ENCODE results near the gene AMOTL1. TPM values are rescaled to one million over a fixed set of nuclear protein-coding genes. Genes with fewer than 3 reads are reported as not detected.

AMOTL1 gene
- total RNA-seq, 6 experiments from 2014 or later = 7.4 to 43.8 (median 17.3) TPM

DNA sequence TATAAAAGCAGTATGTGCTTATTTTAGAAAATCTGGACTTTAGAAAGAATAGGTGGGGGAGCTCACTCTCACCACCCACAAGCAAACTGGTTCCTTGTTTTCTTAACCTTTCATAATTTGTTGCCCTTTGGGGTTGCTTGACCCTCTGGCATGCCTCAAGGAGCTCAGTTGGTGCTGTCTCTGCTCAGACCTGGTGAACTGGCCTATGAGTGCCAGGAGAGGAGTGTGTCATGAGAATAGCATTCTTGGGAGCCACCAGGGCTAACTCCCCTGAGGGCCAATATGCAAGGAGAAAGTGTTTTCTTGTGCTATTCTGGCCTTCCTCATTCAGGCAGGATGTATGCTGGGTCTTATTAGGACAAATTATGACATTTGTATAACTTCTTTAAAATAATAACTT is 21.0 kb upstream of the AMOTL1 start:
- Histone ChIP-seq H3K4me3 (no peak overlapping the region), H3K4me1 (no peaks in the 10 kb centered on the region), H3K27me3 (no peaks in the 10 kb centered on the region), H3K36me3 (no peaks in the 10 kb centered on the region), H3K9me3 (no peaks in the 10 kb centered on the region), H3K27ac (no peak overlapping the region)
- ATAC-seq (no peak), DNase-seq (no peak)
- intact Hi-C loops (cut with DNase I) = no loop called here
- no peak for TF ChIP-seq POLR2A (IDR thresholded peaks at IDR 0.05)
- TF ChIP-seq, protein P1, sequence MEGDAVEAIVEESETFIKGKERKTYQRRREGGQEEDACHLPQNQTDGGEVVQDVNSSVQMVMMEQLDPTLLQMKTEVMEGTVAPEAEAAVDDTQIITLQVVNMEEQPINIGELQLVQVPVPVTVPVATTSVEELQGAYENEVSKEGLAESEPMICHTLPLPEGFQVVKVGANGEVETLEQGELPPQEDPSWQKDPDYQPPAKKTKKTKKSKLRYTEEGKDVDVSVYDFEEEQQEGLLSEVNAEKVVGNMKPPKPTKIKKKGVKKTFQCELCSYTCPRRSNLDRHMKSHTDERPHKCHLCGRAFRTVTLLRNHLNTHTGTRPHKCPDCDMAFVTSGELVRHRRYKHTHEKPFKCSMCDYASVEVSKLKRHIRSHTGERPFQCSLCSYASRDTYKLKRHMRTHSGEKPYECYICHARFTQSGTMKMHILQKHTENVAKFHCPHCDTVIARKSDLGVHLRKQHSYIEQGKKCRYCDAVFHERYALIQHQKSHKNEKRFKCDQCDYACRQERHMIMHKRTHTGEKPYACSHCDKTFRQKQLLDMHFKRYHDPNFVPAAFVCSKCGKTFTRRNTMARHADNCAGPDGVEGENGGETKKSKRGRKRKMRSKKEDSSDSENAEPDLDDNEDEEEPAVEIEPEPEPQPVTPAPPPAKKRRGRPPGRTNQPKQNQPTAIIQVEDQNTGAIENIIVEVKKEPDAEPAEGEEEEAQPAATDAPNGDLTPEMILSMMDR (IDR thresholded peaks at IDR 0.05) = no peak

DNA sequence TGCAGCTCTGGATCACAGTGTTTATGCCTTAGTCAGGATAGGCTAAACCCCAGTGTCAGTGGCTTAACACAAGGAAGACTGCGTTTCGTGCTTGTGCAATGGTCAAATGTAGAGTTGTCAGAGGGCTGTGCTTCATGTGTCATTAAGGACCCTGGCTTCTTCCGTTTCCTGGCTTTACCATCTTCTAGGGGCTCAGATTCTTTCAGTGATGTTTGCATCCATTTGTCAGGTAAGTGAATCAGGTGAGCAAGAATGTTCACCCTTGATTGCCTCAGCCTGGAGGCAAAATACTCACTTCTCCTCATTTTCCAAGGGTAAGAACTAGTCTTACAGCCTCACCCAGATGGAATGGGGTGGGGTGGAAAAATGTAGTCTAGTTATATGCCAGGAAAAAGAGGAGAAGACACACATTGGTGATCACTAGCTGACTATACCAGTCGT is 20.5 kb upstream of the AMOTL1 start:
- ATAC-seq (no peak), DNase-seq (no peak)
- Histone ChIP-seq H3K4me1 (no peaks in the 10 kb centered on the region), H3K36me3 (no peaks in the 10 kb centered on the region), H3K9me3 (no peaks in the 10 kb centered on the region), H3K27ac (no peak overlapping the region), H3K27me3 (no peaks in the 10 kb centered on the region), H3K4me3 (no peak overlapping the region)
- intact Hi-C loops (cut with DNase I) = no loop called here
- TF ChIP-seq POLR2A (IDR thresholded peaks at IDR 0.05) = no peak
- WGBS (ENCODE audit: insufficient coverage, low coverage, low lambda C conversion rate, missing lambda C conversion rate) = 82% methylated on average over 4 of the region's 4 CpGs

- ATAC-seq (no peak), DNase-seq (no peak)
- no peaks in the 10 kb centered on the region for H3K27me3 ChIP-seq
- H3K9me3 ChIP-seq = no peaks in the 10 kb centered on the region
- H3K4me1 ChIP-seq = no peaks in the 10 kb centered on the region
- no peak for TF ChIP-seq POLR2A (IDR thresholded peaks at IDR 0.05)
- TF ChIP-seq, protein P1 (IDR thresholded peaks at IDR 0.05) = no peak
- H3K4me3 ChIP-seq = no peak overlapping the region
- intact Hi-C loops (cut with DNase I) = no loop called here
- no peak overlapping the region for H3K27ac ChIP-seq
- no peaks in the 10 kb centered on the region for H3K36me3 ChIP-seq
- WGBS (ENCODE audit: insufficient coverage, low coverage, low lambda C conversion rate, missing lambda C conversion rate) = 90% methylated on average over 3 of the region's 4 CpGs
Measured at GRCh38 chr11:94749369-94749768, 18.8 kb upstream of the AMOTL1 start.

DNA sequence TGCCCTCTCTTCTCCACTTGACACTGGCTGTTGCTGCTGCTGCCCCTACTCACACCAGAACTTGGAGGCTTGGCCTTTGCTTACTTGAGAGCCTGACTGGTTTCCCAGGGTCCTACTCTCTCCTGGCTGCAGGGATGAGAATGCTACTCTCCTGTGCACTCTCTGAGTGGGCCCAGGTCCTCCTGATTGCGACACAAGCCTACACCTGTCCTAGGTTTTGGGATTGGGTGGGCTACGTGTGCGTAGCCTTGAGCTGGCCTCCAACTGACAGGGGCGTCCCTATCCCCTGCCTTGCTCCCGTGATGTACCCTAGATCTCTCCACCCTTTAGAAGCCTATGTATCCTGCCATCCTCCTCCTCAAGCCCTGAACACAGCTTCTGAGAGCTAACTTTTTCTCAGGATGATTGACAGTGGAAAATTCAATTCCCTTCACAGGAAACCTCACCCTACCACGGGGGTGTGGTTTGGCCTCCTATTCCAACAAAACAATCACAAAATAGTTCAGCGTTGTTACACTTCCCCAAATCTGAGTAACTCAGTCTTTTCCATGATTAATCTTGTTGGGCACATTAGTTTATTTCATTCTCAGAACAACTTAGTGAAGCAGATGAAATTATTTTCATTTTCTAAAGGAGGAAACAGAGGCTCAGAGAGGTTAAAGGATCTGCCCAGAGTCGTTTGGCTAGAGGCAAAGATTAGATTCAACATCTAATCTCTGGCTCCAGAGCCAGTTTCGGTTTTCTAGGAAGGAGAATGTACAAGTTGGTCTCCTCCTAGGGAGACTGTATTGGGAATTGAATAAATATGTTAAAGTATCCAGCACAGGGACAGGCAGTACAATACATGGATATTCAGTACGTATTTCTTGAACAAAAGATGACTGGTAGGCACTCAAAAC is 17.6 kb upstream of the AMOTL1 start:
- no peaks in the 10 kb centered on the region for H3K27me3 ChIP-seq
- no peaks in the 10 kb centered on the region for H3K36me3 ChIP-seq
- H3K4me3 ChIP-seq = no peak overlapping the region
- no peaks in the 10 kb centered on the region for H3K4me1 ChIP-seq
- DNase-seq (no peak), ATAC-seq (peak; percentile 24 to 45 (median 41))
- no peaks in the 10 kb centered on the region for H3K9me3 ChIP-seq
- H3K27ac ChIP-seq = no peak overlapping the region
- intact Hi-C loops (cut with DNase I) = no loop called here
- 32% methylated on average over 5 of the region's 10 CpGs for WGBS (ENCODE audit: insufficient coverage, low coverage, low lambda C conversion rate, missing lambda C conversion rate)
- TF ChIP-seq, protein P1 (IDR thresholded peaks at IDR 0.05) = no peak
- TF ChIP-seq POLR2A (IDR thresholded peaks at IDR 0.05) = no peak

DNA sequence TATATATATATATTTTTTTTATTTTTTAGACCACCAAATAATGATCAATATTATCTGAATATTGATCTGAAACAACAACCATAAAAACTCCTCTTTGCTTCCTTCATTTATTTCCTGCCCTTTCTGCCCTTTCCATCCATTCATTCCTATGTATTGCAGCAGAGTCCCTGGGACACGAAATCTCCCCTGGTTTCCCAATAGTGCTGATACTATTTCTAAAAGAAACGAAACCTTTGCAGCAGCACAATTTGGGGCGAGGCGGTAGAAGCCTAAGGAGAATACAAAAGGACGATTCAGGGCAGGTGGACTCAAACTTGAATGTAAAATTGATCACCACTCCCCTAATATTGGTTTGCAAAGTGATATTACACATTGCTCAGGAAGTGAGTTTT is 16.9 kb upstream of the AMOTL1 start:
- intact Hi-C loops (cut with DNase I) = no loop called here
- WGBS (ENCODE audit: insufficient coverage, low coverage, low lambda C conversion rate, missing lambda C conversion rate) = 61% methylated on average over 5 of the region's 5 CpGs
- DNase-seq (no peak), ATAC-seq (no peak)
- Histone ChIP-seq H3K27me3 (no peaks in the 10 kb centered on the region), H3K9me3 (no peaks in the 10 kb centered on the region), H3K27ac (no peak overlapping the region), H3K36me3 (no peaks in the 10 kb centered on the region), H3K4me1 (no peaks in the 10 kb centered on the region), H3K4me3 (no peak overlapping the region)
- no peak for TF ChIP-seq POLR2A (IDR thresholded peaks at IDR 0.05)
- TF ChIP-seq, protein P1 (IDR thresholded peaks at IDR 0.05) = no peak

Data from right lobe of liver (tissue), 6 donors.